ENCODE results near the gene HACE1.
A peak's percentile ranks its signal among the peaks of the same experiment; 100 is the strongest.
"Not testable (repeated sequence)": the region's sequence is repeated elsewhere in the genome, so short reads cannot be mapped to it uniquely, and the experiment has no call there.

Gene HACE1

GRCh38 chr6:104859225-104860146, at the start of gene HACE1:
HACE1 (minus strand) TSS chr6:104859919; CDS start chr6:104859642, 277 bp downstream.
- peak; percentile 98 for DNase-seq

- DNase-seq, result no peak
Observed at GRCh38 chr6:104908888-104909525, 49.3 kb upstream of the HACE1 start.

DNA sequence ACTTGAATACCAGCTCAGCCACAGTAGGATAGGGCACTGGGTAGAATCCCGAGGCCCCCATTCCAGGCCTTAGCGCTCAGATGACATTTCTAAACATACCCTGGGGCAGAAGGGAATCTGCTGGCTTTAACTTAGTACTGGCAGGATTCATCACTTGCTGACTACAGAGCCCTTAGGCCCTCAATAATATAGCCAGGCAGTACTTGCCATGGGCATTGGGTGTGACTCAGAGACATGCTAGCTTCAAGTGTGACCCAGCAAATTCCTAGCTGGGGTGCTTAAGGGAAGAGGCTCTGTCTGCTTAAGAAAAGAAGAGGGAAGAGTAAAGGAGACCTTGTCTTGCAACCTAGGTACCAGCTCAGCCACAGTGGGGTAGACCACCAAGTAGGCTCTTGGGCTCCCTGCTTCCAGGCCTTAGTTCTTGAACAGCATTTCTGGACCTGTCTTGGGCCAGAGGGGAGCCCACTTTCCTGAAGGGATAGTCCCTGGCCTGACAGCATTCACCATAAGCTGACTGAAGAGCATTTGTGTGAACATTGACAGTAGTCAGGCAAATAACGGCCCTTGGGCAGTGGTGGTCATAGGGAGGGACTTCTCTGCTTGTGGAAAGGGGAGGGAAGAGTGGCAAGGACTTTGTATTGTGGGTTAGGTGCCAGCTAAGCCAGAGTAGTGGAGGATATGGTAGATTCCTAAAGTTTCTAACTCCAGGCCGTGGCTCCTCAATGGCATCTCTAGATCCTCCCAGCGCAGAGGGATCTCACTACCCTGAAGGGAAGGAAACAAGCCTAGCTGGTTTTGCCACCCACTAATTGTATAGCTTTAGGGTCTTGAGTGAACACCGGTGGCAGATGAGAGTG, 48.5 kb upstream of the HACE1 start:
- no peak for DNase-seq

- not testable (repeated sequence) for DNase-seq
Observed at GRCh38 chr6:104898893-104899292, 39.2 kb upstream of the HACE1 start.

- no peak for DNase-seq
Observed at GRCh38 chr6:104896914-104897313, 37.2 kb upstream of the HACE1 start.

GRCh38 chr6:104888066-104888465, 28.3 kb upstream of the HACE1 start:
- no peak for DNase-seq

DNA sequence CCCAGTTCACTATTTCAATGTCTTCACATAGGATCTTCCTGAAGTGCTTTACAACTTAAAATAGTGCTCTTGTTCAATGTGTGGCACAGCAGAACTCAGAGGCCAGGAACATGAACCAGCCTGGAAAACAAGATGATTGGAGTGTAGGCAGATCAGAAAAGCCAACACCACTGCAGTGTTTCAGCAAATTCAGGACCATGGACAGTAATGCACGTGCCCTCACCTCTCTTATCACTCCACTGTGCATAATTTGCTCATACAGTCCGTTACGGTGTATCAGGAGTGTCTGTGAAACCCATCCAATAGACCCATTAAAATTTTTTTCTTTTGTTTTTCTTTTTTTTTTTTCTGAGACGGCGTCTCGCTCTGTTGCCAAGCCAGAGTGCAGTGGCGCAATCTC, 27.6 kb upstream of the HACE1 start:
- DNase-seq, result peak; percentile 37

- DNase-seq, result no peak
Observed at GRCh38 chr6:104885518-104886043, 25.9 kb upstream of the HACE1 start.

DNA sequence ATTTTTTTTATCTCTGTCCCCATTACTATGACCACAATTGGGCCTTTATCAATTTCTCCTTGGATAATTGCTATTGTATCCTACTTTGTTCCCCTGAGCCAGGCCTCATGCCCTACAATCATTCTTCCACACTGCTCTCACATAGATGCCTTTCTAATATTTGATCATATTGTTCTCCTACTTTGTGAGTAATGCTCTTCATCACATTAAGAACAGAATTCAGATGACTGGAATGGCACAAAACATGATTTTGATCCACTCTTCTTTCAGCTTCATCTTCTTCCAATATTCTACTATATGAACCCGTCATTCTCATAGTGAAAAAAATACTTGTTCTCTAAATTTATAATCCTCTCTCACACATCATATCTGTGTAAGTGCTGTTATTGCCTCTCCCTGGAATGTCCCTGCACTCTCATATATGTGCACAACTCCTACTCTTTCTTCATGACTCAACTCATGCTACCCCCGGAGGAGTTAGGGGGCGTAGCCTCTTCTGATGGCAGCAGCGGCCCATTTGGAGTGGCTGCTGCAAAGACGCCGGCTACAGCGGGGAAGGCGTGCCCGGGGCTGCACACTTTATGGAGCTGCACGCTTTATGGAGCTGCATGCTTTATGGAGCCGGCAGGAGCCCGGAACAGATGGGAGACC, 25.3 kb upstream of the HACE1 start:
- peak; percentile 8 for DNase-seq

DNA sequence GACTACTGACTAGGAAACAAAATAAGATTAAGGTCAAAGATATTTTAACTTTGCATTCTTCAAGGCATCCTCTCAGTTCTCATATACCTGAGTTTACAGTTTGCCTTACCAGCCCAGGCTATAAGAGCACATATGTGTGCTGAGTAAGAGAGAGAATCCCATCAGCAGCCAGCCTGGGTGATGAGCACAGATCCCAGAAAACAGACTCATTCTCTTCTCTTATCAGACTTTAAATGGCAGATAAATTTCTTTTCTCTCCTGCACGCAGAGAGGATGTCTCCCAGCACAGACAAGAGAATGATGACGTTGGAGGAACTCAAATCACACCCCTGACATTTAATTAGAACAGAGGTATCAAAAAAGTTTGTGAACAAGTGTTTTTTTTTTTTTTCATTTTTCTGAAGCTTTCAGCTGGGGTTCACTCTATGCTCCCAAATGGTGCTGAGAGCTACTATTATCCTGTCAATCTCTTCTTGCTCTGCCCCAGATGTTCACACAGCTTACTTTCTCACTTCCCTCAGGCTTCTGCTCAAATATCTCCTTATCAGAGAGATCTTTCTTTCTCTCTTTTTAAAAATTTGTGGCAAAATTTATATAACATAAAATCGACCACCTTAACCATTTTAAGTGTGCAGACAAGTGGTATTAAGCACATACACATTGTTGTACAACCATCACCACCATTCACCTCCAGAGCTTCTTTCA, 22.4 kb upstream of the HACE1 start:
- DNase-seq, result no peak

DNA sequence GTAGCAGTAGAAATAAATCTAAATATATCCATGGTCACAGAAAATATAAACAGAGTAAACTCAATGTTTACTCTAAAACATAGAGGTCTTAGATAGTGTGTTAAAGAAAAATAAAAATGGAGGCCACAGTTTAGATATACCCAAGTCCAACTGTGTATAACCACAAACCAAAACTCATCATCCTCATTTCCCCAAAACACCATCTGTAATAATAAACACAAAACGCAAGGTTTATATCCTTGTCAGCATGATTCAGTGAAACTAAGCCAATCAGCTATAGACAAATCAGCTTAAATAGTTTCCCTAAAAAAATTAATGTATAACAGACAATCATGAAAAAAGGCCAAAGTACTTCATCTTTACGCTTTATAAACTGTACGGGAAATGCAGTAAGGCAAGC, 2.7 kb upstream of the HACE1 start:
- no peak for DNase-seq

- no peak for DNase-seq
Observed at GRCh38 chr6:104860221-104860620, 502 bp upstream of the HACE1 start.

GRCh38 chr6:104858642-104859041, 1.1 kb downstream of the HACE1 start:
- no peak for DNase-seq

DNA sequence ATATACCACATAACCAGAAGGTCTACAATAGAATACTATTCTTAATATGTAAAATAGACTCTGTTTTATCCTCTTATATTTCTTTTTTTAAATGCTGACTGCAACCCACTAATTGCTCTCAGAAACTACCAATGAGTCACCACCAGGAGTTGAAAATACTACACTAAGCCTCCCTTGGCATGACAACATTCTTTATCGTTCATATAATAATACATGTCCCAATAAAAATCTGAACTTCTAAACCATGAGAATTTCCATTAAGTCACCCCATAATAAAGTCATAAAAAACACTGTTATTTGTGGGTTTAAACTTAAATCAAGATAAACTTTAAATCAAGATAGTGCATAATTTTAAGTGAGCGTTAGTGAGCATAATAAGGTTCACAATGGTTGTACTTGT, 4.2 kb downstream of the HACE1 start:
- no peak for DNase-seq

- not testable (repeated sequence) for DNase-seq
Observed at GRCh38 chr6:104847721-104848120, 12.0 kb downstream of the HACE1 start.

GRCh38 chr6:104843229-104843628, 16.5 kb downstream of the HACE1 start:
- DNase-seq, result no peak

DNA sequence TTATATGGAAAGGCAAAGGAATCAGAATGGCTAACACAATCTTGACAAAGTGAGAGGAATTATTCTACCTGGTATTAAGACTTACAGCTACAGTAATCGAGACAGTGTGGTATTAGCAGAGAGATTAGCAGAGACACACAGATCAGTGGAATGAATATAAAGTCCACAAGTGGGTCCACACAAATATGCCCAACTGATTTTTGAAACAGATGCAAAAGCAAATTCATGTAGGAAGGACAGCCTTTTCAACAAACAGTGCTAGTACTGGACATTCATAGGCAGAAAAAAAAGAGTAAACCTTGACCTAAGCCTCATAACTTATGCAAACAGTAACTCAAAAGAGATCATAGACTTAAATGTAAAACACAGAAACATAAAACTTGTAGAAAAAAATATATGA, 22.6 kb downstream of the HACE1 start:
- no peak for DNase-seq

GRCh38 chr6:104836479-104837020, 23.2 kb downstream of the HACE1 start:
- DNase-seq, result not testable (repeated sequence)

DNA sequence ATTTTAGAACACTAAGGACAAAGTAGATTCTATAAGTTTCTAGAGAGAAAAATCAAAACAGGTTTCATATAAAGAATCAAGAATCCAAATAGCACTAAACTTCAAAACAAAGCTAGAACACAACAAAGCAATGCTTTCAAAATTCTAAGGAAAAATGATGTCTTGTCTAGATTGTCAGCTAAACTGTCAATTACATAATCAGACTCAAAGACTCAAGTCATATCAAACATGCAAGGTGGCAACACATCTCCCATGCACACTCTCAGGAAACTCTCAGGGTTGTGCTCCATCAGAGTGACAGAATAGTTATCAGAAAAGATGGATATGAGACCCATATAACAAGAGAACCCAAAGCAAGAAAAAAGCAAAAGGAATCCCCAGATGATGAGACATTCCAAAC, 23.9 kb downstream of the HACE1 start:
- no peak for DNase-seq

DNA sequence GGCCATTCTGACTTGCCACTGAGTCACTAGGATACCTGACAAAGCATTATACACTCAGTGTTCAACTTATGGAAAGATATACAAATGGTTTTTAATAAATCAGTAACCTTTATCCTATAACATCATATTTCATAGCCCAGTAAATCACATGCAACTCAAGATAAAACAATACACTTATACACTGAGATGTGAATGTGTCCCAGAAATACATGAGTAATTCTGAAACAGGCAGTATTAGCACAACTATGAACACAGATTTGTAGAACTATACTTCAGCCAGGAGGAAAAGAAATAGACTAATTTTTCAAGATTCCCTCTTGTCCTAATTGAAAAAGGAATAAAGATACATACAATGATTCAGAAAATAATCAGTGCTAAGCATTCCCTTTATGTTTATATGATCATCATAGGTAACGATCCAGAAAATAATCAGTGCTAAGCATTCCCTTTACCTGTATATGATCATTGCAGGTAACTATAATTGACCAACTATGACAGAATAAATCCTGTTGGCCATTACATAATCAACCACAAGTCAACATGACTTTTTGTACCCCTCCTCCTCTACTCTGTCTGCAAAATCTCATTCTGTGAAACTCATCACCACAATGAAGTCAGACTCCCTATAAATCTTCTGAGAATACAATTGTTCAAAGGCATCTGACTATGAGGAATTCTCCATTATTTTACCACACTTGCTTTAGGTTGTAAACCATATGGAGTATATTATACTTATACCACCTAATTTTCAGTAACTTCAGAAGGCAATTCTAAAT, 30.3 kb downstream of the HACE1 start:
- no peak for DNase-seq

- DNase-seq, result no peak
Observed at GRCh38 chr6:104828478-104828877, 31.2 kb downstream of the HACE1 start.
